Stimulated activated CD4-positive, alpha-beta T cell treated with anti-CD3 and anti-CD28 coated beads, Interleukin-1b, Interleukin-23, amount 100 ng/mL, for 48 hours (primary cell): ENCODE results near the gene WT1.

Source experiments
- DNase-seq: peaks from one replicate; pipeline ENCODE4 v3.0.0-alpha.2; 2020

The WT1 gene

GRCh38 chr11:32438346-32438865, 3.1 kb upstream of the WT1 start:
- DNase-seq = no peak

GRCh38 chr11:32437495-32438345, 2.4 kb upstream of the WT1 start:
- no peak for DNase-seq

GRCh38 chr11:32436751-32437494, 1.6 kb upstream of the WT1 start:
- no peak for DNase-seq

- no peak for DNase-seq
These were observed 807 bp upstream of the WT1 start for GRCh38 chr11:32435942-32436750.

- DNase-seq = no peak
These were observed 223 bp downstream of the WT1 start for GRCh38 chr11:32435152-32435480.

- DNase-seq = no peak
These were observed 785 bp downstream of the WT1 start for GRCh38 chr11:32434356-32435151.

- no peak for DNase-seq
These were observed 1.4 kb downstream of the WT1 start for GRCh38 chr11:32433914-32434355.

GRCh38 chr11:32433101-32433913, 2.0 kb downstream of the WT1 start:
- no peak for DNase-seq

- no peak for DNase-seq
These were observed 2.8 kb downstream of the WT1 start for GRCh38 chr11:32432565-32432964.

GRCh38 chr11:32430568-32431381, 4.6 kb downstream of the WT1 start:
- no peak for DNase-seq

GRCh38 chr11:32429477-32429876, 5.9 kb downstream of the WT1 start:
- no peak for DNase-seq

GRCh38 chr11:32428665-32429303, 6.6 kb downstream of the WT1 start:
- no peak for DNase-seq

GRCh38 chr11:32427935-32428664, 7.2 kb downstream of the WT1 start:
- DNase-seq = no peak

GRCh38 chr11:32427616-32427934, 7.8 kb downstream of the WT1 start:
- DNase-seq = no peak

GRCh38 chr11:32426819-32427615, 8.3 kb downstream of the WT1 start:
- DNase-seq = no peak

- no peak for DNase-seq
These were observed 9.1 kb downstream of the WT1 start for GRCh38 chr11:32426192-32426591.

- no peak for DNase-seq
These were observed 9.6 kb downstream of the WT1 start for GRCh38 chr11:32425761-32426160.

GRCh38 chr11:32422545-32422944, 12.8 kb downstream of the WT1 start:
- no peak for DNase-seq

- DNase-seq = no peak
These were observed 13.3 kb downstream of the WT1 start for GRCh38 chr11:32421992-32422391.
